GM12872 (cell line): ENCODE results near the gene GNB1.

Source experiments
- TF ChIP-seq, protein P1 (sequence below): IDR thresholded peaks from 3 replicates; pipeline ENCODE4 v1.5.1; 2011; ENCODE audit warnings: low read depth, mild to moderate bottlenecking, low read length, moderate library complexity; ENCODE audit not compliant: insufficient read depth

The GNB1 gene

GRCh38 chr1:1920608-1921458, 29.9 kb upstream of the GNB1 start:
- TF ChIP-seq, protein P1, sequence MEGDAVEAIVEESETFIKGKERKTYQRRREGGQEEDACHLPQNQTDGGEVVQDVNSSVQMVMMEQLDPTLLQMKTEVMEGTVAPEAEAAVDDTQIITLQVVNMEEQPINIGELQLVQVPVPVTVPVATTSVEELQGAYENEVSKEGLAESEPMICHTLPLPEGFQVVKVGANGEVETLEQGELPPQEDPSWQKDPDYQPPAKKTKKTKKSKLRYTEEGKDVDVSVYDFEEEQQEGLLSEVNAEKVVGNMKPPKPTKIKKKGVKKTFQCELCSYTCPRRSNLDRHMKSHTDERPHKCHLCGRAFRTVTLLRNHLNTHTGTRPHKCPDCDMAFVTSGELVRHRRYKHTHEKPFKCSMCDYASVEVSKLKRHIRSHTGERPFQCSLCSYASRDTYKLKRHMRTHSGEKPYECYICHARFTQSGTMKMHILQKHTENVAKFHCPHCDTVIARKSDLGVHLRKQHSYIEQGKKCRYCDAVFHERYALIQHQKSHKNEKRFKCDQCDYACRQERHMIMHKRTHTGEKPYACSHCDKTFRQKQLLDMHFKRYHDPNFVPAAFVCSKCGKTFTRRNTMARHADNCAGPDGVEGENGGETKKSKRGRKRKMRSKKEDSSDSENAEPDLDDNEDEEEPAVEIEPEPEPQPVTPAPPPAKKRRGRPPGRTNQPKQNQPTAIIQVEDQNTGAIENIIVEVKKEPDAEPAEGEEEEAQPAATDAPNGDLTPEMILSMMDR: no peak

DNA sequence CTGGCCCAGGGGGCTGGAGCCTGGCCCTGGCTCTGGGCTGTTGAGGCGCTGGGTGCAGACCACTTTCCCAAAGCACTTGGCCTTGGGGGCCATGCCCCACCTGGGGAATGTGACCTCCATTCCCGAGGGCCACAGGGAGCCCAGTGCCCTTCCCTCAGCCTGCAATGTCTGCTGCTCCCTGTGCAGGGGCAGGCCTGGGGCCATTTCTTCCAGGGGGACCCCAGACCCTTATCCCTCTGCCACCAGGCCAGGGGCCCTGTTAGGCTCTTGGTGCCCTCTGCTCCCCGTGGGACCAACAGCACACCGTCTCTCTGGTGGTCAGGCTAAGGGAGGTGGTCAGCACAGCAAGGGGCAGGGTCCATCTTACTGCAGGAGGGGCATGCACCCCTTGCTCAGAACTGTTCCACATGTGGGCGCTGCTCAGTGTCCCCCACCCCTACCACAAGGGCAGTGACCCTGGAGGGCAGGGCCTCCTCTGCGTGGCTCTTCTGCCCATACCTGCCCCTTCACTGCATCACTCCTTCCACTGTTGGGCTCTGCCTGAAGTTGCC, 29.2 kb upstream of the GNB1 start:
- TF ChIP-seq, protein P1: no peak

DNA sequence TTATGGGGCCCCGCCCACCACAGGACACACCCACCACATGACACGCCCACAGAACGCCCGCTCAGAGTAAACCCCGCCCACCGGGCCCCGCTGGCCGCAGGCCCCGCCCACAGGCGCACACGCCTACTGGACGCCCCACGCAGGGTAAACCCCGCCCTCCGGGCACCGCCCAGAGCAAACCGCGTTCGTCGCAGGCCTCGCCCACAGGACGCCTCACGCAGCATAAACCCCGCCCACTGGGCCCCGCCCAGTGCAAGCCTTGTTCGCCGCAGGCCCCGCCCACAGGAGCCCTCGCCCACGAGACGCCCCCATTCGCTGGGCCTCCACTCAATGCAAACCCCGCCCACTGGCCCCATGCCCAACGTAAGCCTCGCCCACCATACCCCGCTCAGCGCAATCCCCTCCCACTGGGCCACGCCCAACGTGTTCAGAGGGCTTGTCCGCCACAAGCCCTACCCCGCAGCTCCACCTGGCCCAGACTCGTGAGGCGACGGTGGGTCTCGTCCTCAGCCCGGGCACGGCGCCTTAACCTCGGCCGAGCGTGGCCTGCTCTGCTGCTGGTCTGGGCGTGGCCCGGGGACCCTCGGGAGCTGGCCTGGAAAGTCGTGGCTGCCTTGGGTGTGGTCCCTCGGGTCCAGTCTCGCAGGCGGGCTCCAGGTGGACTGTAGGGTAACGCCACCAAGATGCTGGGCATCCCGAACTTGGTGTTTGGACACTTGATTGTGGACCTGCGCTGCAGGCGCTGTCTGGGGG, 28.6 kb upstream of the GNB1 start:
- TF ChIP-seq, protein P1: no peak

DNA sequence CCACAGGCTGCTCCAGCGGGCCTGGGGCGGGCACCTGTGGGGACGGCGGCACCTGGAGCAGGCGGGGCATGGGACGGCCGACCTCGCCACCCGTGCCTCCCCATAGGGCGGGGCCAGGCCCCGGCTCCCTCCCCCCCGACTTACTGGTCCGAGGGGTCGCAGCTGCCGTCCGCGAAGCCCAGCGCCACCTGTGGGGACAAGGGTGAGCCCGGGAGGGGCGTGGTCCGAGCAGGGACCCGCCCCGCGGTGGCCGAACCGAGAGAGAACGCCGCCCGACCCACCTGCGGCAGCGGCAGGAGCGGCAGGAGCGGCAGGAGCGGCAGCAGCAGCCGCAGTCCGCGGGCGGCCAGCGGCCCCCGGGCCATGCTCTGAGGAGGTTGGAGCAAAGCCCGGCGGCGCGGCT, 28.0 kb upstream of the GNB1 start, which contains the start of gene TMEM52:
TSS of gene TMEM52 (minus strand) at position 379 of the 403 bp plus-strand sequence. CDS start at position 365, 14 bp downstream.
- TF ChIP-seq, protein P1: no peak

DNA sequence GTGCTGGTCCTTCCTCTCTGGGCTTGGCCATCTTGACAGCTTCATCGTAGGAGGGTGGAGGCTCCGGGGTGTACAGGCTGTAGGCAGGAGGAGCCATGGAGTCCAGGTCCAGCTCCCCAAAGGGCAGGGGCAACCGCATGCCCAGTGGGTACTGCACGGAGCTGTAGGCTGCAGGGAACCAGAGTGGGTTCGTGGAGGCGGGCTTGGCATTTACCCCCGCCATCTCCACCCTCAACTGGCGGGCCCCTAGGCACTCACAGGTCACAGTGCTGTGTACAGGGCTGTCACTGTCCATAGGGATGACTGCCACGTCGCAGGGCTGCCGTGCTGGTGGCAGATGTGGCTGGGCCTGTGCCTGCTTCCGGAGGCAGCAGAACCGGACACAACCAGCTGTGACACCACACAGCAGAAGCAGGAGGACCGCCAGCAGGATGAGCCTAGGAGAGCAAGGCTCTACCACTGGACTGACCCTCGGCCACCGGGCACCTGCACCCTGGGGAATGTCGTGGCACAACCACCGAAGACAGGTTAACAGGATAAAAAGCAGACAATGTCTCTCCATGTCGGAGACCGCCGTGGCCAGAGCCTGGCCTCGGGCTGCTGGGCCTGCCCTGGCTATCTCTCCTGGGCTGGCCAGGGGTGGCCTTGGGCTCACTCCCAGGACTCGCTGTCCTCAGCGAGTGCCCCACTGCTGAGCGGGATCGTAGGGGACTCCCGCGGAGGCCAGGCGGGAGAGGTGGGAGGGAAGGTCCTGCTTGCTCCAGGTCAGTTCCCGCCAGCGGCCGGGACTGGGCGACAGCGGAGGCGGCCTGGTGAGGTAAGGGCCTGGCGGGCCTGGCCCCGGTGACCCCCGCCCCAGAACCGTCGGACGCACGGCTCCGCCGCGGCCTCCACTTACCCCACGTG, 27.4 kb upstream of the GNB1 start:
- TF ChIP-seq, protein P1: no peak

- TF ChIP-seq, protein P1: no peak
Observed at GRCh38 chr1:1917304-1917976, 26.6 kb upstream of the GNB1 start.
